NB4 (cell line): ENCODE data around the gene STXBP2.
A peak's percentile ranks its signal among the peaks of the same experiment; 100 is the strongest.

Experiments
- DNase-seq: peaks from one replicate; pipeline ENCODE4 v3.0.0; 2010; ENCODE audit warnings: low read depth
- H3K4me3 ChIP-seq: one replicate; pipeline ENCODE4 v1.5.1; 2011; ENCODE audit warnings: mild to moderate bottlenecking, low read depth, low read length, moderate library complexity
- MYC ChIP-seq: IDR thresholded peaks from 2 replicates; pipeline ENCODE4 v1.6.1; 2011; ENCODE audit warnings: low read depth, low read length
- POLR2A ChIP-seq: IDR thresholded peaks from 2 replicates; pipeline ENCODE4 v1.6.1; 2011; ENCODE audit warnings: mild to moderate bottlenecking; ENCODE audit not compliant: insufficient read length; ENCODE audit errors: extremely low read depth
- TF ChIP-seq, protein P1 (sequence below): IDR thresholded peaks from one replicate; pipeline ENCODE4 v1.5.1; 2012; ENCODE audit warnings: low read depth, low read length
- TF ChIP-seq, protein P2 (sequence below): IDR thresholded peaks from 2 replicates; pipeline ENCODE4 v1.6.1; 2011; ENCODE audit warnings: low read depth, low read length

The STXBP2 gene

DNA sequence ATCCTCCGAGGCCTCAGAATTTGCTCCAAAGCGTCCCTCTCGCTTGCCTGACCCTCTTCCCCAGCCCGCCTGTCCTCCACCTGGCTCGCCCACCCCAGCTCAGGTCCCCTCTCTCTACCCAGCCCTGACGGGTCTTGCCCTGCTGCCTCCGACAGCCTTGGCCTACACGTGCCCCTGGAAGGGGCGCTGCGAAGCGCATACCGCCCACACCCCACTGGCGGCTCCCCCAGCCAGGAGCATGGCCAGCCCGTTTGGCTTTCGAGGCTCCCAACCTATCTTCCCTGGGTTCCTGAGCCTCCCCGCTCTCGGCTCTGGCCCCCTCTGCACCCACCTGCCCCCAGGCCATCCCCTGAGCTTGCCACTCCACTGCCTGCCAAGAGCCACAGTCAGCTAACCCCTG lies 12.1 kb upstream of the STXBP2 start:
- no peak for DNase-seq
- TF ChIP-seq POLR2A: no peak
- TF ChIP-seq MYC: no peak
- TF ChIP-seq, protein P1, sequence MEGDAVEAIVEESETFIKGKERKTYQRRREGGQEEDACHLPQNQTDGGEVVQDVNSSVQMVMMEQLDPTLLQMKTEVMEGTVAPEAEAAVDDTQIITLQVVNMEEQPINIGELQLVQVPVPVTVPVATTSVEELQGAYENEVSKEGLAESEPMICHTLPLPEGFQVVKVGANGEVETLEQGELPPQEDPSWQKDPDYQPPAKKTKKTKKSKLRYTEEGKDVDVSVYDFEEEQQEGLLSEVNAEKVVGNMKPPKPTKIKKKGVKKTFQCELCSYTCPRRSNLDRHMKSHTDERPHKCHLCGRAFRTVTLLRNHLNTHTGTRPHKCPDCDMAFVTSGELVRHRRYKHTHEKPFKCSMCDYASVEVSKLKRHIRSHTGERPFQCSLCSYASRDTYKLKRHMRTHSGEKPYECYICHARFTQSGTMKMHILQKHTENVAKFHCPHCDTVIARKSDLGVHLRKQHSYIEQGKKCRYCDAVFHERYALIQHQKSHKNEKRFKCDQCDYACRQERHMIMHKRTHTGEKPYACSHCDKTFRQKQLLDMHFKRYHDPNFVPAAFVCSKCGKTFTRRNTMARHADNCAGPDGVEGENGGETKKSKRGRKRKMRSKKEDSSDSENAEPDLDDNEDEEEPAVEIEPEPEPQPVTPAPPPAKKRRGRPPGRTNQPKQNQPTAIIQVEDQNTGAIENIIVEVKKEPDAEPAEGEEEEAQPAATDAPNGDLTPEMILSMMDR: no peak
- TF ChIP-seq, protein P2, sequence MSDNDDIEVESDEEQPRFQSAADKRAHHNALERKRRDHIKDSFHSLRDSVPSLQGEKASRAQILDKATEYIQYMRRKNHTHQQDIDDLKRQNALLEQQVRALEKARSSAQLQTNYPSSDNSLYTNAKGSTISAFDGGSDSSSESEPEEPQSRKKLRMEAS: no peak
- no peak overlapping the region for H3K4me3 ChIP-seq

DNA sequence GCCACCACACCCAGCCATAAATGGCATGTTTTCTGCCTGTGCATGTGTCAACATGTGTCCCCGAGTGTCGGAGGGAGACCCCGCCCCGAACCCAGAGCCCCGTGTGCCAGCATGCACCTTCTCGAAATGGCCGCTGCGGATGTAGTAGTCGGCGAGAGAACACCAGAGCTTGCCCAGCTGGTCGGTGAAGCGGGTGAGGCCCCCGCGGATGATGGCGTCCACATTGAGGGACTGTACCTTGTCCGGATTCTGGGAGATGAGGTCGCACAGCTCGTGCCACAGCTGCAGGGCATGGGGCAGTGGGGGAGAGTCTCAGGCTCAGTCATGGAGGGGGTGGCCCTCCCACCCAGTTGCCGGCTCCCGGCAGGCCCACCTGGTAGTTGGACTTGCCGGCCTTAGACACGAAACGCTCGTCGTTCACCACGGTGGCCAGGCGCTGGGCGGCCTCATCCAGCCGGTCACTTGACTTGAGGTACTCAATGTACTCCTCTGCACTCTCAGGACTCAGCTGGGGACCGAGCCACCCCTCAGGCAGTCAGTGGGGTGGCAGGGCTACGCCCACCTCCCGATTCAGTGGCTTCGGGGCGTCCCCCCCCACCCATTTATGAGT lies 11.0 kb upstream of the STXBP2 start:
- TF ChIP-seq MYC (no peak), POLR2A (no peak)
- TF ChIP-seq, protein P1: no peak
- TF ChIP-seq, protein P2: no peak
- H3K4me3 ChIP-seq: no peak overlapping the region
- DNase-seq: no peak

DNA sequence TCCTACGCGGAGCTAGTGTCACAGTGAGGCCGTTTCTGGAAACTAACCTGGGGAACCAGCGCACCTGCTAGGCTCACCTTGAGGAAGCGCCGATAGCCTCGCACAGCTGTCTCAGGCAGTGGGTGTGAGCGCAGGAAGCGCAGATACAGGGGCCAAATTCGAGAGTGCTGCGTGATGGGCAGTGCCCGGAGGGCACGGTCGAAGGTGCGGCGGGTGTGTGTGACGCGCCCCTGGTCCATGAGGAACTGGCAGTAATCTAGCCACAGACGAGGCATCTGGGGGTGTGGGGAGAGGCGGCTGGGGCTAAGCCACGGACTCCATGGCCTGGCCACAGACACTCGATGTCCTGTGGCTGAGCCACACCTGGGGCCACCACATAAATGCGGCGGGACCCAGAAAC lies 9.7 kb upstream of the STXBP2 start:
- no peak for DNase-seq
- no peak overlapping the region for H3K4me3 ChIP-seq
- TF ChIP-seq POLR2A: no peak
- no peak for TF ChIP-seq MYC
- TF ChIP-seq, protein P2: no peak
- TF ChIP-seq, protein P1: no peak

DNA sequence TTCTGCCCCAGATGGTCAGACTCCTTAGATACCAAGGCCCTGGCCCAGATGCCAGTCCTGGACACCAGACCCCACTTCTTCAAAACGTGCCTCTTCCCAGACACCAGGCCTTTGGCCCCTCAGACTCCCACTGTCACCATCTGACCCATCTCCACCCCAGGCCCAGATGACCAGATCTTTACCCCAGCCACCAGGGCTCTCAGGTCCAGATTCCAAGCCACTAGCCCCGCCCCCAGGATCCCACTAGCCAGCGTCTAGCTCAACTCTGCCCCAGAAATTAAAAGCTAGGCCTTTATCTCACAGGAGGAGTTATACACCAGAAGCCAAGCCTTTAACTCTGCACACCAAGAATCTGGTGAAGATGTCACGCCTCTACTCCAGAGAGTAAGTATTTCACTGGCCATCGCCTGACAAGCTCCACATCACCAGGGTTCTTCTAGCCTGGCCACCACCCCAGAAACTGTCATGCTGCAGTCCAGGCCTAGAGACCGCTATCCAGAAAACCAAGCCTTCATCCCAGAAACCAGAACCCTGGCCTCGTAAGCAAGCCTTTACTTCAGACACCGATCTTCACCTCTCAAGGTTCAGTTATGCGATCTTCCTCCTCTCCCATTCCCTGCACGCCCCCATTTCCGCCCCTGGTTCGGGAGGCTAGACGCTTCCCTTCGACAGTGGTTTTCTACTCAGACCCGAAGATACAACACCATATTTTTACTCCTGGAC lies 8.2 kb upstream of the STXBP2 start:
- TF ChIP-seq, protein P2: no peak
- TF ChIP-seq MYC: no peak
- TF ChIP-seq POLR2A: no peak
- TF ChIP-seq, protein P1: no peak
- H3K4me3 ChIP-seq: peak overlapping the region; percentile 100
- DNase-seq: no peak

DNA sequence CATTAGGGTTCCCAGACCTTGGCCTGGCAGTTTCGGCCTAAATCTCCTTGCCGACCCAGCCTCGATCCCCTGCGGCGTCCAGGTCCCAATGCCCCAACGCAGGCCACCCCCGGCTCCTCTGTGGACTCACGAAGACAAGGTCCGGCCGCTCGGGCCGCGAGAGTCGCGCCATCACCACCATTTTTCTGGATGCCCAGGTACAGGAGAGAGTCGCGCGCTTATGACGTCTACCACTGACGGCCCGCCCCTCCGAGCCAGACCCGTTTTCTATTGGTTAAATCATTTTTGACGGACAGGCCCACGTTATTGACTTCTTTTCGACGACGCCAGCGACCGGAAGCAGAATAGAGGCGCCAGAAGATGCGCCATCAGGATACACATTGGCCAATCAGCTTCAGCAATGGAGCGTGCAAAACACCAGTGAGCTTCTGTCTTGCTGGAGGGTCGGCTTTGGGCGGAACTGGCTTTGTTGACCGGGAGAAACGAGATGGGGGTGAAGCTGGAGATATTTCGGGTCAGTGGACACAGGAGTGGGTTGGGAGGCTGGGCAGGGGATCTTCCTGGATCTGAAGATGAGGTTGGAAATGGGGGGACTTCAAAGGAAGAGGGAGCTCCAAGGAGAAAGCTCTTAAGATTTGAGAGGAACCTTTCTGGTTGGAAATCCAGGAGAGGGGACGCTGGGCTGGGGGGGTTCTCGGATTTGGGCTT lies 7.4 kb upstream of the STXBP2 start, which contains the start of the genes PET100 and XAB2:
TSS of gene PET100 (plus strand) at position 447 of the 708 bp plus-strand sequence. CDS start at position 488, 41 bp downstream.
TSS of gene XAB2 (minus strand) at position 199 of the 708 bp plus-strand sequence. CDS start at position 181, 18 bp downstream.
- H3K4me3 ChIP-seq: peak within 1 kb of the TSS; percentile 100
- peak; percentile 99 for DNase-seq
- TF ChIP-seq, protein P2: peak; percentile 74; the same call in 1 of the 2 replicates
- TF ChIP-seq MYC (peak; percentile 72), POLR2A (peak; percentile 69)
- TF ChIP-seq, protein P1: no peak
